CD4-positive, alpha-beta T cell (primary cell): Measurements from ENCODE around the gene ARNT2. TPM values are rescaled to one million over a fixed set of nuclear protein-coding genes. Genes with fewer than 3 reads are reported as not detected.

Source experiments
- ATAC-seq: fragments of 200-7000 bp; cut with Tn5 transposase; one replicate; pipeline ENCODE4 v1.10.0; 2022; ENCODE audit warnings: mild to moderate bottlenecking; ENCODE audit not compliant: poor library complexity
- CTCF ChIA-PET: fragments of 350-600 bp; sonication (Branson Sonifier 250); formaldehyde crosslinking; loops from one replicate; lab custom pipeline; 2021; ENCODE audit warnings: antibody characterized with exemption, inconsistent platforms; lab: Charles Lee
- POLR2A ChIA-PET: fragments of 350-600 bp; sonication (Branson Sonifier 250); formaldehyde crosslinking; loops from one replicate; lab custom pipeline; 2021; ENCODE audit warnings: antibody characterized with exemption, inconsistent platforms; lab: Charles Lee
- DNase-seq, 14 experiments: peaks; one replicate each; pipeline ENCODE4 v3.0.0-alpha.2; 2013 to 2020; ENCODE audit warnings: mixed read lengths in 2 of 14
- H3K27ac ChIP-seq, 2 donors: one replicate each; pipeline versions ENCODE4 v1.5.1 to v1.7.0; 2013; ENCODE audit warnings: low read length in 2 of 2, low read depth in 1 of 2, mild to moderate bottlenecking in 1 of 2
- H3K27me3 ChIP-seq, 2 experiments: 1 replicate in 1 of 2; 2 replicates in 1 of 2; pipeline versions ENCODE4 v1.6.1 to v1.7.0; 2013; ENCODE audit warnings: low read length in 2 of 2, control low read depth in 1 of 2, mild to moderate bottlenecking in 1 of 2, moderate library complexity in 1 of 2; ENCODE audit not compliant: insufficient read depth in 2 of 2, control insufficient read depth in 1 of 2
- H3K36me3 ChIP-seq: one replicate; pipeline ENCODE4 v1.6.1; 2013; ENCODE audit warnings: low read length, control low read depth; ENCODE audit not compliant: insufficient read depth
- H3K4me1 ChIP-seq: one replicate; pipeline ENCODE4 v1.6.1; 2013; ENCODE audit warnings: low read length, control low read depth; ENCODE audit not compliant: insufficient read depth
- H3K4me3 ChIP-seq: one replicate; pipeline ENCODE4 v1.5.1; 2013; ENCODE audit warnings: mild to moderate bottlenecking, low read length, moderate library complexity
- H3K9me3 ChIP-seq, 2 experiments: 1 replicate in 1 of 2; 2 replicates in 1 of 2; pipeline versions ENCODE4 v1.6.1 to v1.7.0; 2013; ENCODE audit warnings: low read length in 2 of 2, mild to moderate bottlenecking in 2 of 2, control low read depth in 1 of 2, moderate library complexity in 1 of 2; ENCODE audit not compliant: control insufficient read depth in 1 of 2, insufficient read depth in 1 of 2
- H3K27ac Mint-ChIP-seq: one replicate; pipeline ENCODE4 v1.8.0; 2020; ENCODE audit warnings: mixed read lengths
- H3K27me3 Mint-ChIP-seq: one replicate; pipeline ENCODE4 v1.8.0; 2021; ENCODE audit warnings: mixed read lengths
- H3K36me3 Mint-ChIP-seq: one replicate; pipeline ENCODE4 v1.8.0; 2021; ENCODE audit warnings: low read depth, mixed read lengths
- H3K4me1 Mint-ChIP-seq: one replicate; pipeline ENCODE4 v1.8.0; 2021; ENCODE audit warnings: low read depth, mixed read lengths
- H3K4me3 Mint-ChIP-seq: one replicate; pipeline ENCODE4 v1.8.0; 2020; ENCODE audit warnings: mild to moderate bottlenecking, mixed read lengths
- H3K9me3 Mint-ChIP-seq: one replicate; pipeline ENCODE4 v1.8.0; 2020; ENCODE audit warnings: mixed read lengths
- intact Hi-C, 2 experiments: fragments of 100-400 bp; cut with DNase I in 1 of 2; cut with micrococcal nuclease in 1 of 2; formaldehyde crosslinking; loops; one replicate each; pipeline versions ENCODE4 v1.15.1 to v1.9.0; 2023 to 2025; cut with DNase I, micrococcal nuclease
- total RNA-seq, 174 experiments: library from RNA in 2 of 174; stranded (reverse) in 2 of 174; gene quantifications; one replicate each; pipeline ENCODE4 v1.2.3 and lab custom pipeline; 2021 to 2026
- TF ChIP-seq, protein P1 (sequence below): fragments of 200-600 bp; IDR thresholded peaks from one replicate; pipeline ENCODE4 v1.8.0; 2022; ENCODE audit warnings: antibody characterized with exemption, mild to moderate bottlenecking

Gene ARNT2
- total RNA-seq, 2 experiments from 2014 or later = not detected

GRCh38 chr15:80523746-80524145, 119.6 kb downstream of the ARNT2 start:
- no peak overlapping the region for H3K27ac ChIP-seq
- no peak overlapping the region for H3K27ac Mint-ChIP-seq
- H3K27me3 ChIP-seq = no peaks in the 10 kb centered on the region
- peaks cover 48% of the 10 kb centered on the region for H3K27me3 Mint-ChIP-seq
- TF ChIP-seq, protein P1, sequence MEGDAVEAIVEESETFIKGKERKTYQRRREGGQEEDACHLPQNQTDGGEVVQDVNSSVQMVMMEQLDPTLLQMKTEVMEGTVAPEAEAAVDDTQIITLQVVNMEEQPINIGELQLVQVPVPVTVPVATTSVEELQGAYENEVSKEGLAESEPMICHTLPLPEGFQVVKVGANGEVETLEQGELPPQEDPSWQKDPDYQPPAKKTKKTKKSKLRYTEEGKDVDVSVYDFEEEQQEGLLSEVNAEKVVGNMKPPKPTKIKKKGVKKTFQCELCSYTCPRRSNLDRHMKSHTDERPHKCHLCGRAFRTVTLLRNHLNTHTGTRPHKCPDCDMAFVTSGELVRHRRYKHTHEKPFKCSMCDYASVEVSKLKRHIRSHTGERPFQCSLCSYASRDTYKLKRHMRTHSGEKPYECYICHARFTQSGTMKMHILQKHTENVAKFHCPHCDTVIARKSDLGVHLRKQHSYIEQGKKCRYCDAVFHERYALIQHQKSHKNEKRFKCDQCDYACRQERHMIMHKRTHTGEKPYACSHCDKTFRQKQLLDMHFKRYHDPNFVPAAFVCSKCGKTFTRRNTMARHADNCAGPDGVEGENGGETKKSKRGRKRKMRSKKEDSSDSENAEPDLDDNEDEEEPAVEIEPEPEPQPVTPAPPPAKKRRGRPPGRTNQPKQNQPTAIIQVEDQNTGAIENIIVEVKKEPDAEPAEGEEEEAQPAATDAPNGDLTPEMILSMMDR = no peak
- H3K4me3 Mint-ChIP-seq = no peak overlapping the region
- intact Hi-C loops = no loop called here
- DNase-seq = no peak
- no peak for ATAC-seq
- H3K4me1 Mint-ChIP-seq = no peaks in the 10 kb centered on the region
- H3K4me1 ChIP-seq = no peaks in the 10 kb centered on the region
- H3K36me3 Mint-ChIP-seq = no peaks in the 10 kb centered on the region
- H3K4me3 ChIP-seq = no peak overlapping the region
- POLR2A ChIA-PET = no interaction called here
- CTCF ChIA-PET = no interaction called here
- H3K9me3 ChIP-seq = no peaks in the 10 kb centered on the region
- H3K9me3 Mint-ChIP-seq = no peaks in the 10 kb centered on the region
- H3K36me3 ChIP-seq = no peaks in the 10 kb centered on the region

- ATAC-seq = no peak
- H3K36me3 Mint-ChIP-seq = no peaks in the 10 kb centered on the region
- no peak overlapping the region for H3K4me3 Mint-ChIP-seq
- Histone ChIP-seq H3K4me1 (no peaks in the 10 kb centered on the region), H3K27me3 (peaks cover 0 to 3% of the 10 kb centered on the region in 2 experiments), H3K27ac (no peak overlapping the region), H3K36me3 (no peaks in the 10 kb centered on the region), H3K4me3 (no peak overlapping the region), H3K9me3 (no peaks in the 10 kb centered on the region)
- POLR2A ChIA-PET = no interaction called here
- no peak overlapping the region for H3K27ac Mint-ChIP-seq
- H3K4me1 Mint-ChIP-seq = no peaks in the 10 kb centered on the region
- no peak for DNase-seq
- intact Hi-C loops = no loop called here
- H3K27me3 Mint-ChIP-seq = peaks cover 38% of the 10 kb centered on the region
- no peaks in the 10 kb centered on the region for H3K9me3 Mint-ChIP-seq
- TF ChIP-seq, protein P1 = no peak
- CTCF ChIA-PET = no interaction called here
Measured at GRCh38 chr15:80525853-80526252, 121.7 kb downstream of the ARNT2 start.

DNA sequence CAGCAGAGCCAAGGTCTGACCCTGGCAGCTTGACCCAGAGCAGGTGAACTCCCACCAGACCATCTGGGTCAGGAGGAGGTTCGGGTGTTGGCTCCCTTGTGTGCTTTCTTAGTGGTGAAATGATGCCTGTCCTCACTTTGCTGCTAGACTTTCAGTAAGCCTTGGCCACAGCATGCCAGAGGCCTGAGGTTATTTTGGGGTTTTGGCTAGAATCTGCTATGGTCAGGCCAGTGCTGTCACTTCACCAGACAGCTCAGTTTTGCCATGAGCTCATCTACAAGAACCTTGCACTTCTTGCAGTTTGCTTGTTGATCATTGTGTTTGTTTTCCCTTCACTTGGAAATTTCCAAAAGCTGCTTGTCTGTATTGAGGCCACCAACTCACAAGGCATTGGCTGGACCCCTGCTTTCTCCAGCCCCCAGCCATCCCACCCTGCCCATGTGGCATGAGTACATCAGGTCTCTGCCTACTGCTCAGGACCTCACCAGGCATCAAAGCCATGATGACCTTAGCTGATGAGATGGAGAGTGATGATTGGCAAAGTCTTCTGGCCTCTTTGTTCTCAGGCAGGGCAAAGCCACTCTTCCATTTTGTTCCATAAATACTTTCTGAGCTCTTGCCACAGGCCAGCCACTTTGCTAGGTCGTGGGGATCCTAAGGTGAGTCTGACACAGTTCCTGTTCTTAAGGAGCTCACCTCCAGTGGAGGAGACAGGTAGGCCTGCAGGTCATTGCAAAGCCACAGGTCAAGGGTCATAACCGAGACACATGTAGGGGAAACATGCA, 122.6 kb downstream of the ARNT2 start:
- TF ChIP-seq, protein P1 = no peak
- no peaks in the 10 kb centered on the region for H3K4me1 ChIP-seq
- no peaks in the 10 kb centered on the region for H3K36me3 Mint-ChIP-seq
- ATAC-seq (no peak), DNase-seq (no peak)
- ChIA-PET CTCF (no interaction called here), POLR2A (no interaction called here)
- H3K27ac Mint-ChIP-seq = no peak overlapping the region
- intact Hi-C loops = no loop called here
- H3K27me3 Mint-ChIP-seq = peaks cover 41% of the 10 kb centered on the region
- H3K4me3 Mint-ChIP-seq = no peak overlapping the region
- H3K27me3 ChIP-seq = peaks cover 0 to 3% of the 10 kb centered on the region in 2 experiments
- no peaks in the 10 kb centered on the region for H3K36me3 ChIP-seq
- no peaks in the 10 kb centered on the region for H3K4me1 Mint-ChIP-seq
- no peak overlapping the region for H3K4me3 ChIP-seq
- no peaks in the 10 kb centered on the region for H3K9me3 ChIP-seq
- no peaks in the 10 kb centered on the region for H3K9me3 Mint-ChIP-seq
- no peak overlapping the region for H3K27ac ChIP-seq
